Mucosa of descending colon (tissue), 3 donors: ENCODE results near the gene ZRSR2. TPM values are rescaled to one million over a fixed set of nuclear protein-coding genes. Genes with fewer than 3 reads are reported as not detected.

ENCODE experiments used
- ATAC-seq: fragments of 200-7000 bp; cut with Tn5 transposase; one replicate; pipeline ENCODE4 v1.9.1; 2020; ENCODE audit warnings: mild to moderate bottlenecking, moderate library complexity
- DNase-seq, 3 donors: peaks; one replicate each; pipeline ENCODE4 v3.0.0-alpha.2; 2020
- H3K36me3 ChIP-seq: fragments of 200-600 bp; one replicate; pipeline ENCODE4 v1.8.0; 2021; ENCODE audit warnings: low read depth, mild to moderate bottlenecking
- H3K4me1 ChIP-seq: fragments of 200-600 bp; one replicate; pipeline ENCODE4 v1.8.0; 2021; ENCODE audit warnings: low read depth, mild to moderate bottlenecking
- H3K4me3 ChIP-seq: fragments of 200-600 bp; one replicate; pipeline ENCODE4 v1.8.0; 2021; ENCODE audit warnings: mild to moderate bottlenecking
- H3K9me3 ChIP-seq: fragments of 200-600 bp; one replicate; pipeline ENCODE4 v1.8.0; 2021; ENCODE audit warnings: mild to moderate bottlenecking
- intact Hi-C, 2 donors: fragments of 100-400 bp; cut with DNase I in 1 of 2; cut with micrococcal nuclease in 1 of 2; formaldehyde crosslinking; loops; one replicate each; pipeline versions ENCODE4 v1.11.0 to v1.11.1; 2022; cut with DNase I, micrococcal nuclease
- total RNA-seq, 3 donors: library from RNA; stranded (reverse); fragmentation: NEBNext Ultra II Directional in 2 of 3; extraction: Animal tissue kit (Norgen Biotek cat#: 25700) in 2 of 3; gene quantifications; one replicate each; pipeline versions ENCODE4 v1.2.1 to v1.2.4, GENCODE V29; 2021 to 2023
- TF ChIP-seq, protein P1 (sequence below): fragments of 200-600 bp; IDR thresholded peaks from one replicate; pipeline ENCODE4 v1.8.0; 2022; ENCODE audit warnings: antibody characterized with exemption, mild to moderate bottlenecking
- donor health status: DM: no; HTN: no; CAD: no; lungs with moderate emphysema.
- donor health status: DM: no; HTN: no; CAD: no.
- donor health status: DM: no; HTN: yes; CAD: no.

ZRSR2 gene
- total RNA-seq, 3 donors from 2014 or later = 7.0 to 14.0 (median 11.7) TPM

DNA sequence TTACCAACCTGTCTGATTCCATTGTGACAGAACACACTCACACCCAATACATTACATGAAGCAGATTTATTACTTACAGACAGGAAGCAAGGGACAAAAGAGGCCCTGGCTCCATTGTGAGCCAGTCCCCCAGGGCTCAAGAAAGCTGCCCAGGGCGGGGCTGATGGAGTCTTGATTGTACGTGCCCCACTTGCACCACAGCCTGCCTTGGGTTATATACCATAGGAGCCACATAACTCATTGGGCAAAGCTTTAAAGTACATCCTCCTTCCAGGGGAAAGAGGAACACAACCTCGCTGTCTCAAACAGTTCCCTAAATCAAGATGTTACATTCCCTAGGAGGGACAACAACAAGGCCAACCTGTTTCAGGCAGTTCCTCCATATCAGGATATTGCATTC lies 3.4 kb upstream of the ZRSR2 start:
- Histone ChIP-seq H3K36me3 (no peaks in the 10 kb centered on the region), H3K9me3 (no peaks in the 10 kb centered on the region), H3K4me3 (no peak overlapping the region), H3K4me1 (no peaks in the 10 kb centered on the region)
- ATAC-seq (no peak), DNase-seq (no peak)
- TF ChIP-seq, protein P1, sequence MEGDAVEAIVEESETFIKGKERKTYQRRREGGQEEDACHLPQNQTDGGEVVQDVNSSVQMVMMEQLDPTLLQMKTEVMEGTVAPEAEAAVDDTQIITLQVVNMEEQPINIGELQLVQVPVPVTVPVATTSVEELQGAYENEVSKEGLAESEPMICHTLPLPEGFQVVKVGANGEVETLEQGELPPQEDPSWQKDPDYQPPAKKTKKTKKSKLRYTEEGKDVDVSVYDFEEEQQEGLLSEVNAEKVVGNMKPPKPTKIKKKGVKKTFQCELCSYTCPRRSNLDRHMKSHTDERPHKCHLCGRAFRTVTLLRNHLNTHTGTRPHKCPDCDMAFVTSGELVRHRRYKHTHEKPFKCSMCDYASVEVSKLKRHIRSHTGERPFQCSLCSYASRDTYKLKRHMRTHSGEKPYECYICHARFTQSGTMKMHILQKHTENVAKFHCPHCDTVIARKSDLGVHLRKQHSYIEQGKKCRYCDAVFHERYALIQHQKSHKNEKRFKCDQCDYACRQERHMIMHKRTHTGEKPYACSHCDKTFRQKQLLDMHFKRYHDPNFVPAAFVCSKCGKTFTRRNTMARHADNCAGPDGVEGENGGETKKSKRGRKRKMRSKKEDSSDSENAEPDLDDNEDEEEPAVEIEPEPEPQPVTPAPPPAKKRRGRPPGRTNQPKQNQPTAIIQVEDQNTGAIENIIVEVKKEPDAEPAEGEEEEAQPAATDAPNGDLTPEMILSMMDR = no peak
- intact Hi-C loops = no loop called here

DNA sequence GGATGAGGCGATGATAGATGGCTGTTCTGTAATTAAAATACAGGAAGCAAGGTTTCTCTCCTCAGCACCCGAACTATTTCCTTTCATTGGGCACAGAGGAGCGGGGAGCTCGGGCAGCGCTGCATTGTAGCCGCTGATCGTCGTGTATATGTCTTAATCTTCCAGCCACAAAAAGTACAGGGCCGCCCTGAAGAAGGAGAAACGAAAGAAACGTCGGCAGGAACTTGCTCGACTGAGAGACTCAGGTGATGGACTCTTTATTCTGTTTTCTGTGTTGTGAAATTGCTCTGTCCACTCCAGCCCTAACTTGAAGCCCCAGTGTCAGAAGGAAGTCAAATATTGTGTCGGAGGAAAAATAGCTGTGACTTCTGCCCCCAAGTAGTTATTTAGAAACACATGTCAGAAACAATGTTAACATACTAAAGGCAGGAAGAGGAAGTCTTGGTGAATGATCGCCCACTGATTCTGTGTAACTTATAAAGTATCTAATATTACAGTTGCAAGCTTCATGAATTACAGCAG lies 546 bp downstream of the ZRSR2 start:
- DNase-seq (no peak), ATAC-seq (no peak)
- Histone ChIP-seq H3K4me1 (no peaks in the 10 kb centered on the region), H3K4me3 (peak overlapping the region; percentile 32), H3K9me3 (no peaks in the 10 kb centered on the region), H3K36me3 (no peaks in the 10 kb centered on the region)
- intact Hi-C loops = no loop called here
- TF ChIP-seq, protein P1 = no peak

DNA sequence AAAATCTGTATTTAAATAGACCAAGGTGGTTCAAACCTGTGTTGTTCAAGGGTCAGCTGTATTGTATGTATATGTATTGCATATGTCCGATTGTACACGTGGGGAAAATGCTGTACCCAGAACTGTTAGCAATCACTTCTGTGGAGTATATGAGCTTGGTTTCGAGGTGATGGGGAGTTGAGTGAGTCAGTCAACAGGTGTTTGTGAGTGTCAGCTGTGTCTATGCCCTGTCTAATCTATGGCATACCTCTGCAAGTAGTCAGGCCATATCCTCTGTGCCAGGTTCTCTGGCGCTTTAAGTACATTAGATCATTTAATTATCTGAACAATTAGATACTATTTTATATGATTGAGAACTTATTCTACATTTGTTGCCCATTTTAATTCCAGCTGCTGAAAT lies 7.4 kb downstream of the ZRSR2 start:
- intact Hi-C loops = no loop called here
- Histone ChIP-seq H3K36me3 (no peaks in the 10 kb centered on the region), H3K9me3 (no peaks in the 10 kb centered on the region), H3K4me3 (no peak overlapping the region), H3K4me1 (no peaks in the 10 kb centered on the region)
- DNase-seq (no peak), ATAC-seq (no peak)
- TF ChIP-seq, protein P1 = no peak

DNA sequence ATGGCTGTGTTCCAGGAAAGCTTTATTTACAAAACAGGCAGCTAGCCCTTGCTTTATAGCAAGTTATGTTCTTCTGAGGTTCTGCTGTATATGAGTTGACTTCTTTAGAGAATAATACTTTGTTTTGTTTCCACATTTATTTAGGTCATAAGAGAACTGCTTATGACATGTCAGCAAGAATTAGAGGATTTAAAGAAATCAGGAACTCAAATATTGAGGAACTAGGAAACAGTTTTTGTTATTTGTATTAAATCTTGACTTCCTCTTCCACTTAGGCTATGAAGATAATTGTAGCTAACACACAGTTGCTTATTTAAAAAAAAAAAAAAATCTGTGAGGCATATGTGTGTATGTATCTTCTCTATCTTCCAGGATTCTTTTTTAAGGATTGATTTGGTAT lies 14.3 kb downstream of the ZRSR2 start:
- DNase-seq = no peak
- TF ChIP-seq, protein P1 = no peak
- intact Hi-C loops = no loop called here
- Histone ChIP-seq H3K36me3 (no peaks in the 10 kb centered on the region), H3K4me3 (no peak overlapping the region), H3K4me1 (no peaks in the 10 kb centered on the region), H3K9me3 (no peaks in the 10 kb centered on the region)
- no peak for ATAC-seq

DNA sequence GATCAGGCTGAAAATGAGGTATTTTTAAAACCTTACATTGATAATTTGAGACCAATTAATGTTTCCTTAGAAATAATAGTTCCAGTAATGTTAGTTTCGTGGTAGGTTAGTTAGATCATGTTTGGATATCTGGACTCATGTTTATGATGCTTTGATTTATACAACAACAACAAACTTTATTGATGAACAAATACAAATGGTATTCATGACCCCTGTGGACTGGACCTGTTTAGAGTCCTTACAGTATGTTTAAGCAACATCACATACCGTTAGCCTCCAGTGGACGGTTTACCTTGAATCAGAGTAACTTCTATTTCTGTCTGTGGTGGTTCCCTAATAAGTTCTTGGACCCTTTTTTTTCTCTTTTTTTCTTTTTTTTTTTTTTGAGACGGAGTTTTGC lies 18.0 kb downstream of the ZRSR2 start:
- TF ChIP-seq, protein P1 = no peak
- H3K4me3 ChIP-seq = no peak overlapping the region
- intact Hi-C loops = no loop called here
- H3K9me3 ChIP-seq = no peaks in the 10 kb centered on the region
- DNase-seq (no peak), ATAC-seq (no peak)
- no peaks in the 10 kb centered on the region for H3K36me3 ChIP-seq
- no peaks in the 10 kb centered on the region for H3K4me1 ChIP-seq
